ENCODE results near the gene NF2. TPM values are rescaled to one million over a fixed set of nuclear protein-coding genes. Genes with fewer than 3 reads are reported as not detected.

The NF2 gene
- total and polyA plus RNA-seq, 2 experiments from 2014 or later = 62.9 to 111 TPM

DNA sequence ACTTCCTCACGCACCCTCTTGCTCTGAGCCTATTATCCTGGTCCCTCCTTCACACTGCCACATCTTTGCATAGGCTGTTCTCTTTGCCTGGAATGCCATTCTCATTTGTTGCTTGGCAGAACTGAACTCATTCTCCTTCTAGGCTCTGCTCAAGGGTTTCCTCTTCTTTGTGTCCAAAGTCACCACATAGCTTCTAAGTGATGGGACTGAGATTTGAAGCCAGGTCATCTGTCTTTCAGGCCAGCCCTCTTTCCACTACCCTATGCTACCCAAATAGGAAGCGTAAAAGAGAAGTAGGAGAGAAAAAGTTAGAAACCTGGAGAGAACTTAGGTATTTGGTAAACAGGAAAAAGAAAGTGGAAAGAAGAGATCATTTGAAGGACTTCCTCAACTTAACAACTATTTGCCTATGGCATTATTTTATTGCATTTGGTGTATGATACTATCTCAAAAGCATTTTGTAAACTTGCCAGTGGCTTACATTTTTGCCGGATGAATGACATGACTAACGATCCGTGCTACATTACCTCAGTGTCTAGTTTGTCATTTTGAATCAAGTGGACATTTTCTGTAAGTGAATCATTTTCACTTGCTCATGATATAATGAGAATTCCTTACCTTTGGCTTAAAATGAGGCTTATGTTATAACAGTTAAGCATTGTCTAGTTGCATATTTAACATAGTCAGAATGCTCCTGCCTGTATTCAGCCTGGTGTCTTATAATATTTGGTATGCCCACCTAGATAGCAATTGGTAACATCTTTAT is 18.5 kb downstream of the NF2 start:
- Histone ChIP-seq H3F3A (ENCODE audit: insufficient read depth) (peaks cover 85% of the 10 kb centered on the region), H4K20me1 (ENCODE audit: insufficient read depth) (no peaks in the 10 kb centered on the region), H3K9me3 (ENCODE audit: low read depth) (no peaks in the 10 kb centered on the region), H3K4me2 (ENCODE audit: unreplicated experiment) (peak overlapping the region; percentile 85), H3K9me2 (ENCODE audit: insufficient read depth) (no peaks in the 10 kb centered on the region), H3K79me2 (ENCODE audit: insufficient read depth) (peaks cover 69% of the 10 kb centered on the region), H3K27ac (peak overlapping the region; percentile 87), H3K27me3 (replicated peaks; ENCODE audit: insufficient read depth) (no peaks in the 10 kb centered on the region), H3K9ac (peak overlapping the region; percentile 39), H3K36me3 (ENCODE audit: low read depth) (no peaks in the 10 kb centered on the region), H2AFZ (no peak overlapping the region), H3K4me1 (ENCODE audit: insufficient read depth) (peaks cover 89% of the 10 kb centered on the region), H3K4me3 (peak overlapping the region; percentile 59)
- peak; percentile 96 for DNase-seq
- in situ Hi-C loops (cut with MboI) = no loop called here
- no peak for TF ChIP-seq EZH2phosphoT487 (IDR thresholded peaks at IDR 0.05; ENCODE audit: insufficient read depth, low read depth)
- TF ChIP-seq EZH2 (IDR thresholded peaks at IDR 0.05; ENCODE audit: insufficient read depth, poor library complexity, severe bottlenecking) = no peak
- WGBS, 2 experiments (ENCODE audit: low coverage in 1 of 2, low lambda C conversion rate in 2 of 2, missing lambda C conversion rate in 2 of 2) = 9 to 15% methylated on average over 5 of the region's 5 CpGs

DNA sequence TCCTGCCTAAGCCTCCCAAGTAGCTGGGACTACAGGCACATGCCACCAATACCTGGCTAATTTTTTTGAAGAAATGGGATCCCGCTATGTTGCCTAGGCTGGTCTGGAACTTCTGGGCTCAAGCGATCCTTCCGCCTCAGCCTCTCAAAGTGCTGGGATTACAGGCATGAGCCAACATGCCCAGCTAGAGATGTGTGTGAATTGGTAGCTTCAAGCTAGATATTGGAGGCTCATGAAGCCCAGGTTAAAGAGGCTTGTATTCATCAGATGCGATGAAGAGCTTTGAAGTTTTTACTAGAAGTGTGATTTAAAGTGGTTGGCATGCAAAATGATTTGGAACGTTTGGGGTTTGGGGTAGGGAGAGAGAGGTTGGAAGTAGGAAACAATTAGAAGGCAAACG is 19.6 kb downstream of the NF2 start:
- H3K9me2 ChIP-seq (ENCODE audit: insufficient read depth) = no peaks in the 10 kb centered on the region
- TF ChIP-seq EZH2phosphoT487 (IDR thresholded peaks at IDR 0.05; ENCODE audit: insufficient read depth, low read depth) (no peak), EZH2 (IDR thresholded peaks at IDR 0.05; ENCODE audit: insufficient read depth, poor library complexity, severe bottlenecking) (no peak)
- 89% methylated on average over 6 of the region's 6 CpGs for WGBS, 2 experiments (ENCODE audit: low coverage in 1 of 2, low lambda C conversion rate in 2 of 2, missing lambda C conversion rate in 2 of 2)
- H3K27ac ChIP-seq = peak overlapping the region; percentile 87
- H3K4me1 ChIP-seq (ENCODE audit: insufficient read depth) = peaks cover 91% of the 10 kb centered on the region
- no peaks in the 10 kb centered on the region for H3K27me3 ChIP-seq (replicated peaks; ENCODE audit: insufficient read depth)
- DNase-seq = no peak
- H3K9ac ChIP-seq = no peak overlapping the region
- H3K79me2 ChIP-seq (ENCODE audit: insufficient read depth) = peaks cover 69% of the 10 kb centered on the region
- H3F3A ChIP-seq (ENCODE audit: insufficient read depth) = peaks cover 85% of the 10 kb centered on the region
- no peak overlapping the region for H3K4me2 ChIP-seq (ENCODE audit: unreplicated experiment)
- no peaks in the 10 kb centered on the region for H3K9me3 ChIP-seq (ENCODE audit: low read depth)
- in situ Hi-C loops (cut with MboI) = no loop called here
- H3K4me3 ChIP-seq = no peak overlapping the region
- no peak overlapping the region for H2AFZ ChIP-seq
- no peaks in the 10 kb centered on the region for H4K20me1 ChIP-seq (ENCODE audit: insufficient read depth)
- no peaks in the 10 kb centered on the region for H3K36me3 ChIP-seq (ENCODE audit: low read depth)

GRCh38 chr22:29623553-29624169 is 20.2 kb downstream of the NF2 start:
- 93 to 95% methylated on average over 6 of the region's 6 CpGs for WGBS, 2 experiments (ENCODE audit: low coverage in 1 of 2, low lambda C conversion rate in 2 of 2, missing lambda C conversion rate in 2 of 2)
- H2AFZ ChIP-seq = no peak overlapping the region
- no peaks in the 10 kb centered on the region for H4K20me1 ChIP-seq (ENCODE audit: insufficient read depth)

GRCh38 chr22:29625090-29625825 is 21.8 kb downstream of the NF2 start:
- in situ Hi-C loops (cut with MboI) = no loop called here
- H3K9me3 ChIP-seq (ENCODE audit: low read depth) = no peaks in the 10 kb centered on the region
- H2AFZ ChIP-seq = no peak overlapping the region
- no peaks in the 10 kb centered on the region for H3K36me3 ChIP-seq (ENCODE audit: low read depth)
- H3K79me2 ChIP-seq (ENCODE audit: insufficient read depth) = peaks cover 70% of the 10 kb centered on the region
- H3K4me3 ChIP-seq = peak overlapping the region; percentile 49
- H3K27me3 ChIP-seq (replicated peaks; ENCODE audit: insufficient read depth) = no peaks in the 10 kb centered on the region
- TF ChIP-seq EZH2 (IDR thresholded peaks at IDR 0.05; ENCODE audit: insufficient read depth, poor library complexity, severe bottlenecking) (no peak), EZH2phosphoT487 (IDR thresholded peaks at IDR 0.05; ENCODE audit: insufficient read depth, low read depth) (no peak)
- peak; percentile 88 for DNase-seq
- peaks cover 86% of the 10 kb centered on the region for H3F3A ChIP-seq (ENCODE audit: insufficient read depth)
- H3K9ac ChIP-seq = peak overlapping the region; percentile 60
- peak overlapping the region; percentile 82 for H3K4me2 ChIP-seq (ENCODE audit: unreplicated experiment)
- peak overlapping the region; percentile 87 for H3K27ac ChIP-seq
- H4K20me1 ChIP-seq (ENCODE audit: insufficient read depth) = no peaks in the 10 kb centered on the region
- H3K4me1 ChIP-seq (ENCODE audit: insufficient read depth) = peaks cover 76% of the 10 kb centered on the region
- H3K9me2 ChIP-seq (ENCODE audit: insufficient read depth) = no peaks in the 10 kb centered on the region
- 27% methylated on average over 12 of the region's 12 CpGs for WGBS, 2 experiments (ENCODE audit: low coverage in 1 of 2, low lambda C conversion rate in 2 of 2, missing lambda C conversion rate in 2 of 2)

More at GRCh38 chr22:29623553-29624169, 20.2 kb downstream of the NF2 start:
- no peak for TF ChIP-seq EZH2phosphoT487 (IDR thresholded peaks at IDR 0.05; ENCODE audit: insufficient read depth, low read depth)
- no peak for TF ChIP-seq EZH2 (IDR thresholded peaks at IDR 0.05; ENCODE audit: insufficient read depth, poor library complexity, severe bottlenecking)
- Histone ChIP-seq H3K9me2 (ENCODE audit: insufficient read depth) (no peaks in the 10 kb centered on the region), H3K4me3 (no peak overlapping the region), H3K79me2 (ENCODE audit: insufficient read depth) (peaks cover 70% of the 10 kb centered on the region), H3K36me3 (ENCODE audit: low read depth) (no peaks in the 10 kb centered on the region), H3K4me1 (ENCODE audit: insufficient read depth) (peaks cover 87% of the 10 kb centered on the region), H3K27ac (peak overlapping the region; percentile 87), H3K4me2 (ENCODE audit: unreplicated experiment) (no peak overlapping the region), H3K27me3 (replicated peaks; ENCODE audit: insufficient read depth) (no peaks in the 10 kb centered on the region), H3F3A (ENCODE audit: insufficient read depth) (peaks cover 83% of the 10 kb centered on the region), H3K9ac (peak overlapping the region; percentile 60; the same call in 1 of the 2 replicates), H3K9me3 (ENCODE audit: low read depth) (no peaks in the 10 kb centered on the region)
- in situ Hi-C loops (cut with MboI) = no loop called here
- DNase-seq = no peak
